OCI-LY1 (cell line): ENCODE data around the gene LPAR3.

Source experiments
- EZH2 ChIP-seq: fragments of 200-600 bp; sonication (generic), shearing (Covaris generic); IDR thresholded peaks from 2 replicates; pipeline ENCODE4 v1.8.0; 2017; ENCODE audit warnings: borderline replicate concordance, mixed run types, mild to moderate bottlenecking, antibody characterized with exemption, low read length, moderate library complexity, mixed read lengths
- TF ChIP-seq, protein P1 (sequence below): fragments of 200-600 bp; sonication (generic), shearing (Covaris generic); IDR thresholded peaks from 2 replicates; pipeline ENCODE4 v1.5.1; 2017; ENCODE audit warnings: mild to moderate bottlenecking, antibody characterized with exemption, low read length, moderate library complexity, mixed read lengths

DNA sequence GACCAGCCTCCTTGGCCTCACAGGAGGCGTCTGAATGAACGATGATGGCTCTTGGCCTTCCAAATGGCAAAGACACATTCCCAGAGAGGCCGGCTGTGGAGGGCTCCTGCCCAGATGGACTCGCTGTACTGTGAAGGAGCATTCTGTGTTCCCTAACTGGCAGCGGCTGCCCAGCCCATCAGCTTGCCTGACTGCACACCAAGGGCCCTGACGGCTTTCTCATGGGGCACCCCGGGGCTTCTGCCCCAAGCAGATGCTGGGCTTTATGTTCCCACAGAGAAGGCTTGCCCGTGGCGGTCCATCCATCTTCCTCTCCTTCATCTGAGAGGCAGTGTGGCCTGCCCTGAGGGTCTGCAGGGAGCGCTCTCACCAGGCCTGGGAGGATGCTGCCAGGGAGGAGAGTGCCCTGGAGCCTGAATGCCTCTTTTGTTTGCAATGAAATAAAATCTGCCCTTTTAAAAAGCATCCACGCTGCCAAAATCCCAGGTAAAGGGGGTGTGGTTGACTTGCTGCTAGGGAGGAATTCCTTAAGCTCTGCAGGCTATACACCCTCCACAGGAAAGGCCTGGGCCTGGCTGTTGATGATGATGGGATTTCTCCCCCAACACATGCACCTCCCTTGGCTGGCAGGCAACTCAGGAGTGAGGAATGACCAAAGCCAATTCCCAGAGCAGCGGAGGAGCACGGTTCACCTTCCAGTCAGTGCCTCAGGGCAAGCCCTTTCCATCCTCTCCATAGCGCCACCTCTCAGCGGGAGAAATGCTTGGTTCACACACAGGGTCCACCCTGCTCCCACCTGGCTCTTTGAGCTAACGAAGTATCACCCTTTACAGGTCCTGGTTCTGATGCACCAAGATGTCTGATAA lies 118.1 kb downstream of the LPAR3 start:
- TF ChIP-seq, protein P1, sequence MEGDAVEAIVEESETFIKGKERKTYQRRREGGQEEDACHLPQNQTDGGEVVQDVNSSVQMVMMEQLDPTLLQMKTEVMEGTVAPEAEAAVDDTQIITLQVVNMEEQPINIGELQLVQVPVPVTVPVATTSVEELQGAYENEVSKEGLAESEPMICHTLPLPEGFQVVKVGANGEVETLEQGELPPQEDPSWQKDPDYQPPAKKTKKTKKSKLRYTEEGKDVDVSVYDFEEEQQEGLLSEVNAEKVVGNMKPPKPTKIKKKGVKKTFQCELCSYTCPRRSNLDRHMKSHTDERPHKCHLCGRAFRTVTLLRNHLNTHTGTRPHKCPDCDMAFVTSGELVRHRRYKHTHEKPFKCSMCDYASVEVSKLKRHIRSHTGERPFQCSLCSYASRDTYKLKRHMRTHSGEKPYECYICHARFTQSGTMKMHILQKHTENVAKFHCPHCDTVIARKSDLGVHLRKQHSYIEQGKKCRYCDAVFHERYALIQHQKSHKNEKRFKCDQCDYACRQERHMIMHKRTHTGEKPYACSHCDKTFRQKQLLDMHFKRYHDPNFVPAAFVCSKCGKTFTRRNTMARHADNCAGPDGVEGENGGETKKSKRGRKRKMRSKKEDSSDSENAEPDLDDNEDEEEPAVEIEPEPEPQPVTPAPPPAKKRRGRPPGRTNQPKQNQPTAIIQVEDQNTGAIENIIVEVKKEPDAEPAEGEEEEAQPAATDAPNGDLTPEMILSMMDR: no peak
- no peak for TF ChIP-seq EZH2
